DMS153 treated with DMSO at 0.1 percent for 48 hours (cell line): ENCODE data around the gene MRPL52.
"Not testable (repeated sequence)": the region's sequence is repeated elsewhere in the genome, so short reads cannot be mapped to it uniquely, and the experiment has no call there.

ENCODE experiments used
- DNase-seq: peaks from one replicate; lab custom pipeline; 2025; ENCODE audit not compliant: unreplicated experiment; lab: John Stamatoyannopoulos, UW

The MRPL52 gene

DNA sequence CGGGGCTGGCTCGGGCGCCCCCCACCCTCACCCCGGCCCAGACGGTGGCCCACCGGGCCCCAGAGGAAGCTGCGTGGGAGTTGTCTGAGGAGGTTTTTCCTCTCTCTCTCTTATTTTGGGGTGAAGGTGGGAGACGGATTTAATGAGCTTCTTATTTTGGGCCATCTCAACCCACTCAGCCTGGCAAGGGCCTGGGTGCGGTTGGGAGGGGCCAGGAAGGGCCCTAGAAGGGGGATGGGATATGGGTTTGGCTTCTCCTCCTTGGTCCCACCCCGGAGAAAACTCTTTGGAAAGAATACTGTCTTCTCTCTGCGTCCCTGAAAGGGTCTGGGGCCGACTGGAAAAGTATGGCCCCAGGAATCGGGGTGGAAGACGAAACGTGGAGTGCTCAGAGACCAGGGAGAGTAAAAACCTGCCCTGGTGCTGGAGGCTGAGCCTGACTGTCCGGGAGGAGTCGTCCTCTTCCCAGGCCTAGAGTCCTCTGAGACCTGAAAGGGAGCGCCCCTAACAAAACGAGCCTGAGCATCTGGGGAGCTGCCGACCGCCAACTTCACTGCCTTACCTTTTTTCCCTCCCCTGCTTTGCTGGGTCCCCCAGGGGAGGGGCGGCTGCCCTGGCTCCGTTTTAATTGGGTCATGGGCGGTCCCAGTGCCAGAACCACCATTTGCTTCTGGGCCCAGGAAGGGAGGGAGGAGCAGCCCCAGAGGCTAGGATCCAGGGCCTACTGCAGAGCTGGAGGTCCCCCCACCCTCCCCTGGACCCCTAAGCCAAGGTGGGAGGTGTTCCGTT, 8.3 kb downstream of the MRPL52 start:
- no peak for DNase-seq

DNA sequence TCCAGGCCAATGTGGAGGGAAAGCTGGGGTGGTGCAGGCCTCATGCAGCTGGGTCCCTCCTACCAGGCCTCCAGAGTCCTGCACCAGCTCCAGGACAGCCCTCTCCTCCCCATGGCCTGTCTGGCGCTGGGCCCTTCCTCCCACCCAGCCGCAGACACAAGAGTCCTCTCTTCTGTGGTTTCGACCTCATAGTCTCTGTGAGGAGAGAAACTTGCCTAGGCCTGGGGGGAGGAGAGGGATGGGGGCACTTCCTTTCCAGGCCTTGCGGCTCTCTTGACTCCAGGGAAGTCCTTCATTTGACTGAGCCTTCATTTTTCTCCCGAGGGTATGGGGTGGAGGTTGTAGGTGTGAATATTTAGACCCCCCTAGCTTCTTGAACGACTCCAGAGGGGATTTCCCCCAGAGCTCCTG, 8.9 kb downstream of the MRPL52 start:
- DNase-seq: no peak

DNA sequence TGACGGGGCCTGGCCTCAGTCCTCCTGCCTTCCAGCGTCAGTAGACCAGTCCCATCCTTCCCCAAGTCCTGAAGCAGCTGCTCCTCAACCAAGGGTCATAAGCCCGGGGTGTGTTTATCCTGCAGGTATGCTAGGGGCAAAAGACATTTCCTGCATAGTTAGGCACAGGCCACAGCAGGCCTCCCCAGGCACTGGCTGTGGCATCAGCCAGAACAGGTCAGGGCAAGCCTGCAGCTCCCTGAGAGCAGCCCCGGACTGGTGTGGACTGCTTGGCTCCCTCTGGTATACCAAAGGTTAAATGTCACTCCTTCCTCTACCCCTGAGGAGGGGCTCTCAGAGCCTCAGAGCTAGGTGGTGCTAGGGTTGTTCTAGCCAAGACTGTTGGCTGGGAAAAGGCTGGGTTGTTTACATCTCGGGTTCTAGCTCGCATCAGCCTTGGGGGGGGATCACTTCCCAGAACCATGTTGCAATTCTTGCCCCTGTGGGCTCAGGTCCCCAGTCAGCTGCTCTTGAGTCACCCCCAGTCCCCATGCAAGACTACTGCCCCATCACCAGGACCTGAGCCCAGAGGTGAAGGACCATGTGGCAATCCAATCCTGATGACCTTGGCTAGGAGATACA, 9.6 kb downstream of the MRPL52 start:
- DNase-seq: no peak

DNA sequence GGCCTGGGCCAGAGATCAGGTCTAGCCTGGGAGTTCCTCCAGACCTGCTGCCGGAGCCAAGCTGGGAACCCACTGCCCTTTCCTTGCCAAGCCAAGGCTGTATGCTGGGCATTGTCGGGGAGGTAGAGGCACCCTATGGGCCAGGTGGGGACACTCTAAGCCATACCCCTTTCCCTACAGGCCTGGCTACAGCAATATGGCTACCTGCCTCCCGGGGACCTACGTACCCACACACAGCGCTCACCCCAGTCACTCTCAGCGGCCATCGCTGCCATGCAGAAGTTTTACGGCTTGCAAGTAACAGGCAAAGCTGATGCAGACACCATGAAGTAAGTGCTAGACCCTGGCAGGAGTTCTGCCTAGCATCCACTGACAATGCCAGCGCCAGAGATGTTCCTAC, 11.6 kb downstream of the MRPL52 start:
- DNase-seq: no peak

DNA sequence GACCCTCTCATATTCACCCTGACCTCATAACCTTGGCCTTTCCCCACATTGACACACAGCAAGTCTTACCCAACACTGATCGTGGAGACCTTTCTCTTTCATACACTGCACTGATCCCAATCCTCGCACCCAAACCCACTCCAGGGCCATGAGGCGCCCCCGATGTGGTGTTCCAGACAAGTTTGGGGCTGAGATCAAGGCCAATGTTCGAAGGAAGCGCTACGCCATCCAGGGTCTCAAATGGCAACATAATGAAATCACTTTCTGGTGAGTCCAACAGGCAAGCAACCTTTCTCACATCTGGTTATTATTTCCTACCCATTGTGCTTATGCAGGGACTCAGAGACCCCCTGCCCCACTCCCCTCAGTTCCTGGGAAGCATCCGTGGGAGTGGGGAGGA, 12.1 kb downstream of the MRPL52 start:
- DNase-seq: no peak

DNA sequence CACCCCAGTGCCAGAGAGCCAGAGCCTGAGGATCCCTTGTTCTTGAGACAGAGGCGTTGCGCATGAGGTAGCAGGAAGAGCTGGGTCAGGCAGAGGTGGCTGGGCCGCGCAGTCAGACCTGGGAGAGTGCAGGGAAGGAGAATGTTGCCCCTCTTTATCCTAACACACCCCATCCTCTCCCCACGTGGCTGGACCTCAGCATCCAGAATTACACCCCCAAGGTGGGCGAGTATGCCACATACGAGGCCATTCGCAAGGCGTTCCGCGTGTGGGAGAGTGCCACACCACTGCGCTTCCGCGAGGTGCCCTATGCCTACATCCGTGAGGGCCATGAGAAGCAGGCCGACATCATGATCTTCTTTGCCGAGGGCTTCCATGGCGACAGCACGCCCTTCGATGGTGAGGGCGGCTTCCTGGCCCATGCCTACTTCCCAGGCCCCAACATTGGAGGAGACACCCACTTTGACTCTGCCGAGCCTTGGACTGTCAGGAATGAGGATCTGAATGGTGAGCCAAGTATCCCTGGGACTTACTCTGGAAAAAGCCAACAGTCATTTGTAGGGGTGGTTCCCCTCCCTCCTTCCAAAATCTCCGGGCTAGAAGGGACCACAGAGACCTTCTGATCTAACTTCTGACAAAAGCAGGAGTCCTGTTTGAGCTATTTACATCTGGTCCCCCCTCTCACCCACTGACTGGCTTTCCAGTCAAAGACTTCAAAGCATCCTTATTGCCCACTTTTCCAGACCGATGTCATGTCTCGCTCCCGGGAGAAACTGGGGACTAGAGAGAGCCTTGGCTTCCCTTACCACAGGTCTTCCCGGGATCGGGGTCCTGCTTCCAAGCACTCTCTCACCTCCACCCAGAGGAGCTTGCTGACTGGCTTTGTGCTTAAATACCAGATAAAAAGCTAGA, 12.8 kb downstream of the MRPL52 start:
- DNase-seq: no peak

DNA sequence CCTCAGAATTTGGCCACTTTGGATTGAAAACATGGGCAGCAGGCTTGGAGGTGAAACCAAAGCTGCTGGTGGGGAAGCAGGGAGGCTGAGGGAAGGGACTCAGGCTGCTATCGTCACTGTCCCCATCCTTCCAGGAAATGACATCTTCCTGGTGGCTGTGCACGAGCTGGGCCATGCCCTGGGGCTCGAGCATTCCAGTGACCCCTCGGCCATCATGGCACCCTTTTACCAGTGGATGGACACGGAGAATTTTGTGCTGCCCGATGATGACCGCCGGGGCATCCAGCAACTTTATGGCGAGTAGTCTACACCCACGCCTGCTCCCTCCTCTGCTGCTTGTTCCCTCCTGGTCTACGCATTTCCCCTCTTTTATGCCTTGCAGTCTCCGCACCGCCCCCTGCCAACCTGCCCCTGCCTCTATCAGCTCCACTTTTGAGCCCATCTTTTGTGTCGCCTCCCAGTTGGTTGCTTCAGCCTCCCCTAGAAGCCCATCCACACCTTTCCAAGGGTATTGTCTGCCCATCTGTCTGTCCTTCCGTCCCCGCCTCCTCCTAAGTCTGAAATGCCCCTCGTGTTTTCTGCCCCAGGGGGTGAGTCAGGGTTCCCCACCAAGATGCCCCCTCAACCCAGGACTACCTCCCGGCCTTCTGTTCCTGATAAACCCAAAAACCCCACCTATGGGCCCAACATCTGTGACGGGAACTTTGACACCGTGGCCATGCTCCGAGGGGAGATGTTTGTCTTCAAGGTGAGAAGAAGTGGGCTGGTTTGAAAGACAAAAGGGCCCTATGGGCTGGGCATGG, 13.6 kb downstream of the MRPL52 start:
- DNase-seq: no peak

DNA sequence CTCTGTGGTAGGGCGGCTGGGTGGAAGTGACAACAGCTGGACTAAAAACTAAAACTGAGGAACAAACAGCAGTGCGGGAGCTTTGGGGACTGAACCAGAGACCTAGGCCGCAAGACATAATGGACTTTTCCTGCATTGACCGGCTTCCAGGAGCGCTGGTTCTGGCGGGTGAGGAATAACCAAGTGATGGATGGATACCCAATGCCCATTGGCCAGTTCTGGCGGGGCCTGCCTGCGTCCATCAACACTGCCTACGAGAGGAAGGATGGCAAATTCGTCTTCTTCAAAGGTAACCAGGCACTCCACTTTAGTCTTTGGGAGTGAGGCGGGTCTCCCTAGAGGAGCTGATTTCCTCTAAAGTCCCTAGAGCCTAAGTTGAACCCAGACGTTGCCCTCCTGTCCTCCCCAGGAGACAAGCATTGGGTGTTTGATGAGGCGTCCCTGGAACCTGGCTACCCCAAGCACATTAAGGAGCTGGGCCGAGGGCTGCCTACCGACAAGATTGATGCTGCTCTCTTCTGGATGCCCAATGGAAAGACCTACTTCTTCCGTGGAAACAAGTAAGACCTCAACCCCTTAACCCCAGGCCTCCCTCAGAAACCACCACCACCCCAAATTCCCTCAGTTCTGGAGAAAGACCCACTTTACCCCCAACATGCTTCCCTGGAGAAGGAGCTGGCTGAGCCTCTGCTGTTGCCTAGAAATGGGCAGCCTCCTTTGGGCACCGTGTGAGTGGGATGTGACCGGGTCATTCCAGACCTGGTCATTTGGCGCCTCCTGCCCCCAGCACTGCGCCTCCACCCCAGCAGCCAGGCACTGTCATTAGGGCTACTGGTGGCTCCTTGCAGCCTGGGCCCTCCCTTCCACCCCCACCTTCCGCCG, 14.8 kb downstream of the MRPL52 start:
- no peak for DNase-seq

DNA sequence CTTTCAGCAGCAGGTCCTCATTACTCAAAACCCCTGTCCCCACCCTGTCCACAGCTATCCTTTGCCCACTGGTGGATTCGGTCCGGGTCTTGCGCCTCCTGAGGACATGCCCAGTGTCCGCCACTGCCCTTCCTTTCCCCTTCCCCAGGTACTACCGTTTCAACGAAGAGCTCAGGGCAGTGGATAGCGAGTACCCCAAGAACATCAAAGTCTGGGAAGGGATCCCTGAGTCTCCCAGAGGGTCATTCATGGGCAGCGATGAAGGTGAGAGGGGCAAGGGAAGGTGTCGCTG, 15.4 kb downstream of the MRPL52 start:
- DNase-seq: no peak

DNA sequence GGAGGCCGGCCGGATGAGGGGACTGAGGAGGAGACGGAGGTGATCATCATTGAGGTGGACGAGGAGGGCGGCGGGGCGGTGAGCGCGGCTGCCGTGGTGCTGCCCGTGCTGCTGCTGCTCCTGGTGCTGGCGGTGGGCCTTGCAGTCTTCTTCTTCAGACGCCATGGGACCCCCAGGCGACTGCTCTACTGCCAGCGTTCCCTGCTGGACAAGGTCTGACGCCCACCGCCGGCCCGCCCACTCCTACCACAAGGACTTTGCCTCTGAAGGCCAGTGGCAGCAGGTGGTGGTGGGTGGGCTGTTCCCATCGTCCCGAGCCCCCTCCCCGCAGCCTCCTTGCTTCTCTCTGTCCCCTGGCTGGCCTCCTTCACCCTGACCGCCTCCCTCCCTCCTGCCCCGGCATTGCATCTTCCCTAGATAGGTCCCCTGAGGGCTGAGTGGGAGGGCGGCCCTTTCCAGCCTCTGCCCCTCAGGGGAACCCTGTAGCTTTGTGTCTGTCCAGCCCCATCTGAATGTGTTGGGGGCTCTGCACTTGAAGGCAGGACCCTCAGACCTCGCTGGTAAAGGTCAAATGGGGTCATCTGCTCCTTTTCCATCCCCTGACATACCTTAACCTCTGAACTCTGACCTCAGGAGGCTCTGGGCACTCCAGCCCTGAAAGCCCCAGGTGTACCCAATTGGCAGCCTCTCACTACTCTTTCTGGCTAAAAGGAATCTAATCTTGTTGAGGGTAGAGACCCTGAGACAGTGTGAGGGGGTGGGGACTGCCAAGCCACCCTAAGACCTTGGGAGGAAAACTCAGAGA, 16.3 kb downstream of the MRPL52 start:
- no peak for DNase-seq

DNA sequence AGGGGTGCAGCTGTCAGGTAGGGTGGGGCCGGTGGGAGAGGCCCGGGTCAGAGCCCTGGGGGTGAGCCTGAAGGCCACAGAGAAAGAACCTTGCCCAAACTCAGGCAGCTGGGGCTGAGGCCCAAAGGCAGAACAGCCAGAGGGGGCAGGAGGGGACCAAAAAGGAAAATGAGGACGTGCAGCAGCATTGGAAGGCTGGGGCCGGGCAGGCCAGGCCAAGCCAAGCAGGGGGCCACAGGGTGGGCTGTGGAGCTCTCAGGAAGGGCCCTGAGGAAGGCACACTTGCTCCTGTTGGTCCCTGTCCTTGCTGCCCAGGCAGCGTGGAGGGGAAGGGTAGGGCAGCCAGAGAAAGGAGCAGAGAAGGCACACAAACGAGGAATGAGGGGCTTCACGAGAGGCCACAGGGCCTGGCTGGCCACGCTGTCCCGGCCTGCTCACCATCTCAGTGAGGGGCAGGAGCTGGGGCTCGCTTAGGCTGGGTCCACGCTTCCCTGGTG, 17.2 kb downstream of the MRPL52 start:
- no peak for DNase-seq

DNA sequence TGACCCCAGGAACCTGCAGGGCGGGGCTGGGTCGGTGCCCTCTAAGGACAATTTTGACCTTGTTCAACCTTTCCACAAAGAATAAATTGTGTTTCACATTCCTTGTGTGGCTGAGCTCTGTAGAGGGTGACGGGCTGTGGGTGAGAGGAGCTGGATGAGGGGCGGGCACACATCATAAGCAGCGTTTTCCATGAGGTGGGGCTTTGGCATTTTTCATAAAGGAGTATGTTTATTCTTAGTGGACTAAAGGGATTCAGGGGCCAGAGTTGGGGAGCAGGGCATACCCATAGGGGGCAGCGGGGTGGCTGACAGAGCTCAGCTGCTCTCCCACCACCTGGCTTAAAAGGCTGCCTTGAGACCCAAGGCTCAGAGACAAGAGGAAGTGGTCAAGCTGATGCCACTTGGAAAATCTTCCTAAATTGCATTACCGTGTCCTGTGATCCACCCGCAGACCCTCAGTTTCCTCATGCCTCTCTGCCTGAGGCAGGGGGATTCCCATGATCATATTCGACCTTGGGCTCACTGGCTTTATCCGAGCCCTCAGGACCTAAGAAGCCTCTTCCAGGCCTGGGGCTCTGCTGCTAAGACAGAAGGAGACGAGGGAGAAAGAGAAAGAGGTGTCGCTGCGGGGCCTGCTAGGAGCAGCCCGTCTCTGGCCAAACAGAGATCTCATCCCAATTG, 18.1 kb downstream of the MRPL52 start:
- no peak for DNase-seq

DNA sequence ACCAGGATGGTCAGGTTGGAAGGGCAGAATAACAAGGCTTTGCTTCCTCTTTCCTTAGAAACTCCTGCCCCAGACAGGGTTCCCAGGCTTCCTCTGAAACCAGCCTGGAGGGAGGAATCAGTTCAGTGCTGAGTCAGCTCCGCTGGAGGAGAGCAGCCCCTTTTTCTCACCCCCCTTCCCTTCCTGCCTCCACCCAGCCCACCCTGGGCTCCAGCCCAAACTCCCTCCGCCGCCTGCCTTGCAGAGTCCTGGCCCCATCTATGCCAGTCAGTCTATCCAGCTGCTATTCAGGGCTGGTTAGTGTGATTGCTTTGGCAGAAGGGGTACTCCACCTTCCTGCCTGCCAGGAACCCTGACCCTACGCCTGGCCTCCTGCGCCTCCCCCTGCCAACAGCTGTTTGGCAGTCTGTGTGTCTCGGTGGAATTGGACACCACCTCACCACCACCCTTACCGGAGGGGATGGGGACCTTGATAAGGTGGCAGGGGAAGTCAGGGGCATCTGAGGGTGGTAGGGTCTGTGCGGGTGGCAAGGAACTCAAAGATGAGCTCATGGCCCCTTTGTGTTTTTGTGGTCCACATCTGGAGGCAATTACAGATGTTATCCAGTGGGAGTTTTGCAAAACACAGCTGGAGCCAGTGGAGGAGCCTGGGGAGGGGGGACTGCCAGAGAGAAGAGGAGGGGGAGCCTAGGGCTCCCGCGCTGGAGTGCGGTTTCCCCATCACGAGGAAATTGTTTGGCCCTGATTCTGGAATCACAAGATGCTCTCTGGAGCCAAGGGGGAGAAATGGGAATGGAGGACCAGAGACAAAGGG, 18.9 kb downstream of the MRPL52 start:
- no peak for DNase-seq

DNA sequence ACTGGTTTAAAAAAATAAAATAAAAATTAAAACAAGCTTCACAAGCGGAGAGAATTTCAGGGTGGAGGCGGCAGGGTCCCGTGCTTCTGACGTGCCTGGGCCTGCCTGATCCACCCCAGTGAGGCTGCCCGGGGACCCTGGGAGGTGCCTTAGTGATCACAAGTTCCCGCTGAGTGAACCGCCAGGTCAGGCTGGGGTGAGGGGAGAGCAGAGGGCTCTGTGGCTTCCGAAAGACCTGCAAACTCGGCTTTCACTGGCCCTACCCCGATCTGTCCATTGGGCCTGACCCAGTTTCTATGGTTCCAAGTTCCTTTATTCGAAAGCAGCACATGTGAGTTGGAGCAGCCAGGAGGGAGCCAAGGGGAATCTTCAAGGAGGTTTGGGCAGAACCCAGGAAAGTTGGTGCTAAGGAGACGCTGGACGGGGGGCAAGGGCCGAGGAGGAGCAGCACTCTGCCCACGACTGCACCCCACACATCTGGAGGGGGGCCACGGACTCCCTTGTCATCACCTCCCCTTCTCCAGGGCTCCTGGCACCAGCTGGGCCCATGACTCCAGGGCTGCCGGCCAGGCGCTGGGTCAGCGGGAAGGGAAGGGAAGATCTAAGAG, 19.6 kb downstream of the MRPL52 start:
- no peak for DNase-seq

DNA sequence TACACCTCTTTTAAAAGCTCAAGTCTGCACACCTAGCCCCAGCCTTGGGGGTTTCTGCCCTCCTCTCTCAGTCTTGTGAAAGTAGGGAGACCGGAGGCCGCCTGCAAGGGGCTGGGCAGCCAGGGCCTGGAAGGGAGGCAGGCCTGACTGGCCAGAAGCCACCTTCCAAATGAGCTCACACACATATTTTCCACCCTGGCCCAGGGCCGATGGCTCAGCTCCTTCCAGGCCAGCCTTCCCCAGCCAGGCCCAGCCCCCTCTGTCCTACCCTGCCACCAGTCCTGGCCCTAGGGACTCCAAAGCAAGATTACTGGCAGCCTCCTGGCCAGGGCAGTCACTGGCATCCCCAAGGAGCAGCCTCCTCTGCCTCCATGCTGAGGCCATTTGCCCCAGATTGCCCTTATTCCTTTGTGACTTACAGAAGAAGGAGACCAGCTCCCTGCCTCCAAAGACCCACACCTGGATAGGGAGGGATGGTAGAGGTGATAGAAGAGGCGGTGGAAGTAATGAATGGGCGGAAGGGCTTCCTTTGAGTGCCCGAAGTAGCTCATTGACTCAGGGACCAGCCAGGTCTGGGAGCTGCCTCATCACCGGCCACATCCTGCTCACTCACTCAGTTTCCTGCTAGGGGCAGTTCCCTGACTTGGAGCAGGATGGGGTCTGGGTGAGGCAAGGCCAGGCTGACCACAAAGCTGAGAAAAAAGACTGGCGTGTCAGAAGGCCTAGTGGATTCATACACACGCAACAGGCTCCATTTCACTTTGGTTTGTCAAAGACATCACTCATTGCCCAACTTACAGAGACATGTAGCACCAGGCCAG, 21.5 kb downstream of the MRPL52 start:
- no peak for DNase-seq

DNA sequence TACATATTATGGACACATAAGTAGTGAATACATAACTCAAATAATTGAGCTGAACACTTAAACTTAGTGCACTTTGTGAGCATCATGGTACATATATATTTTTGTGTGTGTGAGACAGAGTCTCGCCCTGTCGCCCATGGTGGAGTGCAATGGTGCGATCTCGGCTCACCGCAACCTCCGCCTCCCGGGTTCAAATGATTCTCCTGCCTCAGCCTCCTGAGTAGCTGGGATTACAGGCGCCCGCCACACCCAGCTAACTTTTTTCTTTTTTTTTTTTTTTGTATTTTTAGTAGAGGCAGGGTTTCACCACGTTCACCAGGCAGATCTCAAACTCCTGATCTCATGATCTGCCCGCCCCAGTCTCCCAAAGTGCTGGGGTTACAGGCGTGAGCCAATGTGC, 22.5 kb downstream of the MRPL52 start:
- DNase-seq: not testable (repeated sequence)

DNA sequence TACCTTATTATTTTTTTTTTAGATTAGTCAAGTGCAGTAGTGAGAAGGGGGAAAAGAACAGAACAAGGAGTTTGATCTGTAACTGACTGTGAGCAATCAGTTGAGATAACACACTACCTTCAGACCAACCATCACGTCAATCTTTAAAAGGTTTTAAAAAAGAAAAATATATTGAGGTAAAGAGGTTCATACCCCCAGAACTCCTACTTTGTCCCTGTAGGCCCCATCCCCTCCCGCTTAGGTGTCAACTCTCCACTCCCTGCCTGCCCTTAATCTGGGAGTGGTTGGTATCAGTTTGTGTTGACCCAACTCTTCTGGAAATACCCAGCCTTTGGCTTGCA, 22.9 kb downstream of the MRPL52 start:
- DNase-seq: no peak
